ENCODE data around the gene GRIFIN. TPM values are rescaled to one million over a fixed set of nuclear protein-coding genes. Genes with fewer than 3 reads are reported as not detected.

The GRIFIN gene
- total and polyA plus RNA-seq, 9 of the 15 experiments (the other 6 are each of a cell fraction or from before 2014, with no cell fraction given) = not detected

DNA sequence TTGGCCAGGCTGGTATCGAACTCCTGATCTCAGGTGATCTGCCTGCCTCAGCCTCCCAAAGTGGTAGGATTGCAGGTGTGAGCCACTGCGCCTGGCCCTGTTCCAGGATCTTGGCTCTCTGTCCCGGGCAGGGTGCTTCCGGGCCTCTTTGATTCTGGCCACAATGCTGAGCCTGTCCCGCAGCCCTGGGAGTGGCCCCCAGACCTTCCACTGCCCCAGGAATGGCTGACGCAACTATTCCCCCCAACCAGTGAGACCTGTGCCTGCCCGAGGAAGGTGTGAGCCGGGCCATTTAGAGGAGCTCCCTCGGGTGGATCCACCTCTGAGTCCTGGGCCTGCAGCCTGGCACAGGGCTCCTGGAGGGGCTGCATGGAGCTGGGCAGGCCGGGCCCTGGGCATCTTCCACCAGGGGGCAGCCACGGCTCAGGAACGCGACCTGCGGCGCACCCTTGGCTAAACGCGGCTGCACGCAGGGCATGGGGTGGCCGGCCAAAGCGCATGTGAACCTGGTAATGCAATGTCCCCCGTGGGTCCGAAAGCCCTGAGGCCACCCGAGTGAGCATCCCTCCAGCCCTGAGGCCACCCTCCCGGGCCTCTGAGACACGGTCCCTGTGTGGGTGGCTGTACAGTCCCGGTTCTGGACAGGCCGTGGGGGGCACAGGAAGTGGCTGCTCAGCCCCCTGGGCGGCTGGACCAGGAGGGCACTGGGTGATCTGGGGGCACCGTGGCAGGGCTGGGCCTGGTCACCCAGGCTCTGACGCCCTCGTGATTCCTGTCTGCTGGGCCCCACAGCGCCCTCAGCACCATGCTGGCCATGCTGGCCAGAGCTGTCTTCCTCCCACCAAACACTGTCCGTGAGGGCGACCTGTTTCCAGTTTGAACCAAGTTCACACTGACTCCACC is 24.8 kb downstream of the GRIFIN start (continued):
- peak; percentile 68; the same call in 1 of the 2 replicates for TF ChIP-seq ZNF232 (CRISPR knock-in tag; IDR thresholded peaks at IDR 0.05)
- TF ChIP-seq, protein P1, sequence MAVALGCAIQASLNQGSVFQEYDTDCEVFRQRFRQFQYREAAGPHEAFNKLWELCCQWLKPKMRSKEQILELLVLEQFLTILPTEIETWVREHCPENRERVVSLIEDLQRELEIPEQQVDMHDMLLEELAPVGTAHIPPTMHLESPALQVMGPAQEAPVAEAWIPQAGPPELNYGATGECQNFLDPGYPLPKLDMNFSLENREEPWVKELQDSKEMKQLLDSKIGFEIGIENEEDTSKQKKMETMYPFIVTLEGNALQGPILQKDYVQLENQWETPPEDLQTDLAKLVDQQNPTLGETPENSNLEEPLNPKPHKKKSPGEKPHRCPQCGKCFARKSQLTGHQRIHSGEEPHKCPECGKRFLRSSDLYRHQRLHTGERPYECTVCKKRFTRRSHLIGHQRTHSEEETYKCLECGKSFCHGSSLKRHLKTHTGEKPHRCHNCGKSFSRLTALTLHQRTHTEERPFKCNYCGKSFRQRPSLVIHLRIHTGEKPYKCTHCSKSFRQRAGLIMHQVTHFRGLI (CRISPR knock-in tag; IDR thresholded peaks at IDR 0.05) = no peak
- TF ChIP-seq CTBP1 (IDR thresholded peaks at IDR 0.05; ENCODE audit: borderline replicate concordance) = no peak
- TF ChIP-seq RBM34 (IDR thresholded peaks at IDR 0.05; ENCODE audit: borderline replicate concordance, insufficient read depth, low read length) = no peak
- no peak for TF ChIP-seq NCOR1 (IDR thresholded peaks at IDR 0.05)
- no peak for TF ChIP-seq HSF4 (CRISPR knock-in tag; IDR thresholded peaks at IDR 0.05; ENCODE audit: borderline replicate concordance)
- no peak for TF ChIP-seq ZNF707 (CRISPR knock-in tag; conservative IDR thresholded peaks at IDR 0.05)
- TF ChIP-seq BHLHE40 (IDR thresholded peaks at IDR 0.05; ENCODE audit: low read length) = no peak
- peak; percentile 68; the same call in 1 of the 2 replicates for TF ChIP-seq MYNN (IDR thresholded peaks at IDR 0.05)
- no peak for TF ChIP-seq MYNN (CRISPR knock-in tag; IDR thresholded peaks at IDR 0.05)
- no peak for TF ChIP-seq DMBX1 (CRISPR knock-in tag; IDR thresholded peaks at IDR 0.05; ENCODE audit: borderline replicate concordance)
- TF ChIP-seq POU5F1 (IDR thresholded peaks at IDR 0.05; ENCODE audit: borderline replicate concordance, low read depth, low read length, partially characterized antibody) = no peak
- TF ChIP-seq SMARCE1 (IDR thresholded peaks at IDR 0.05) = no peak
- TF ChIP-seq HEY1 (CRISPR knock-in tag; IDR thresholded peaks at IDR 0.05; ENCODE audit: borderline replicate concordance) = no peak
- no peak for TF ChIP-seq PHTF2 (CRISPR knock-in tag; IDR thresholded peaks at IDR 0.05)
- no peak for TF ChIP-seq ZNF263 (CRISPR knock-in tag; IDR thresholded peaks at IDR 0.05; ENCODE audit: borderline replicate concordance)
- no peak for TF ChIP-seq ETV6 (IDR thresholded peaks at IDR 0.05; ENCODE audit: borderline replicate concordance in 1 of 2, low read depth in 2 of 2, low read length in 1 of 2)
- 0 out of 2 replicates have a peak, but pooled peaks have one; percentile 74 for TF ChIP-seq ETV6 (CRISPR knock-in tag; IDR thresholded peaks at IDR 0.05; ENCODE audit: borderline replicate concordance)
- no peak for TF ChIP-seq ARID1B (IDR thresholded peaks at IDR 0.05)
- no peak for TF ChIP-seq CREBBP (IDR thresholded peaks at IDR 0.05; ENCODE audit: low read depth, low read length)
- no peak for TF ChIP-seq POLR2B (IDR thresholded peaks at IDR 0.05; ENCODE audit: low read depth, partially characterized antibody)
- TF ChIP-seq DNMT1 (IDR thresholded peaks at IDR 0.05) = no peak
- no peak for TF ChIP-seq CCAR2 (IDR thresholded peaks at IDR 0.05; ENCODE audit: low read depth, low read length)
- no peak for TF ChIP-seq ZSCAN29 (IDR thresholded peaks at IDR 0.05)
- TF ChIP-seq, protein P2, sequence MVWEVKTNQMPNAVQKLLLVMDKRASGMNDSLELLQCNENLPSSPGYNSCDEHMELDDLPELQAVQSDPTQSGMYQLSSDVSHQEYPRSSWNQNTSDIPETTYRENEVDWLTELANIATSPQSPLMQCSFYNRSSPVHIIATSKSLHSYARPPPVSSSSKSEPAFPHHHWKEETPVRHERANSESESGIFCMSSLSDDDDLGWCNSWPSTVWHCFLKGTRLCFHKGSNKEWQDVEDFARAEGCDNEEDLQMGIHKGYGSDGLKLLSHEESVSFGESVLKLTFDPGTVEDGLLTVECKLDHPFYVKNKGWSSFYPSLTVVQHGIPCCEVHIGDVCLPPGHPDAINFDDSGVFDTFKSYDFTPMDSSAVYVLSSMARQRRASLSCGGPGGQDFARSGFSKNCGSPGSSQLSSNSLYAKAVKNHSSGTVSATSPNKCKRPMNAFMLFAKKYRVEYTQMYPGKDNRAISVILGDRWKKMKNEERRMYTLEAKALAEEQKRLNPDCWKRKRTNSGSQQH (CRISPR knock-in tag; IDR thresholded peaks at IDR 0.05) = no peak
